ENCODE results near the gene WDR46. TPM values are rescaled to one million over a fixed set of nuclear protein-coding genes. Genes with fewer than 3 reads are reported as not detected.

WDR46 gene
- total RNA-seq, 1 donor from 2014 or later, result 31.1 TPM

- Histone ChIP-seq H3F3A (ENCODE audit: low read depth) (peaks cover 56% of the 10 kb centered on the region), H2AFZ (replicated peaks) (peak within 1 kb of the TSS; percentile 53), H4K20me1 (ENCODE audit: low read depth) (peaks cover 27% of the 10 kb centered on the region), H3K27ac (no peak within 1 kb of the TSS), H3K36me3 (no peaks in the 10 kb centered on the region), H3K79me2 (ENCODE audit: low read depth) (peaks cover 4% of the 10 kb centered on the region), H3K4me2 (peak within 1 kb of the TSS; percentile 99), H3K9me3 (ENCODE audit: low read depth) (no peaks in the 10 kb centered on the region), H3K9ac (peak within 1 kb of the TSS; percentile 0), H3K4me1 (peaks cover 24% of the 10 kb centered on the region), H3K4me3 (peak within 1 kb of the TSS; percentile 54), H3K27me3 (peaks cover 25% of the 10 kb centered on the region)
- TF ChIP-seq EZH2phosphoT487 (IDR thresholded peaks at IDR 0.05) (no peak), EZH2 (IDR thresholded peaks at IDR 0.05) (no peak), CTCF (IDR thresholded peaks at IDR 0.05) (no peak)
- Mint-ChIP-seq H3K27ac (peak within 1 kb of the TSS; percentile 94), H3K4me3 (peak within 1 kb of the TSS; percentile 95), H3K9me3 (no peaks in the 10 kb centered on the region), H3K36me3 (peaks cover 10% of the 10 kb centered on the region), H3K27me3 (ENCODE audit: insufficient read depth, low read depth) (peaks cover 16% of the 10 kb centered on the region), H3K4me1 (peaks cover 50% of the 10 kb centered on the region)
- peak; percentile 50 for DNase-seq (ENCODE audit: low spot score)
Measured at GRCh38 chr6:33313709-33314514, 24.9 kb upstream of the WDR46 start, which contains the start of gene TAPBP. TSS of gene TAPBP (minus strand) at chr6:33314078. CDS start at chr6:33314041, 37 bp downstream.

GRCh38 chr6:33313105-33313708 lies 24.2 kb upstream of the WDR46 start:
- Histone ChIP-seq H3K36me3 (no peaks in the 10 kb centered on the region), H3K9ac (peak overlapping the region; percentile 0), H4K20me1 (ENCODE audit: low read depth) (peaks cover 27% of the 10 kb centered on the region), H3K27ac (no peak overlapping the region), H3F3A (ENCODE audit: low read depth) (peaks cover 49% of the 10 kb centered on the region), H3K4me3 (peak overlapping the region; percentile 54), H3K9me3 (ENCODE audit: low read depth) (no peaks in the 10 kb centered on the region), H3K27me3 (peaks cover 25% of the 10 kb centered on the region), H3K4me2 (peak overlapping the region; percentile 99), H3K79me2 (ENCODE audit: low read depth) (peaks cover 4% of the 10 kb centered on the region), H2AFZ (replicated peaks) (peak overlapping the region; percentile 53), H3K4me1 (peaks cover 18% of the 10 kb centered on the region)
- H3K4me1 Mint-ChIP-seq, result peaks cover 43% of the 10 kb centered on the region
- H3K27ac Mint-ChIP-seq, result peak overlapping the region; percentile 94
- TF ChIP-seq EZH2 (IDR thresholded peaks at IDR 0.05) (peak; percentile 44), EZH2phosphoT487 (IDR thresholded peaks at IDR 0.05) (no peak)
- peaks cover 10% of the 10 kb centered on the region for H3K36me3 Mint-ChIP-seq
- no peaks in the 10 kb centered on the region for H3K9me3 Mint-ChIP-seq
- peak; percentile 72 for DNase-seq (ENCODE audit: low spot score)
- peaks cover 12% of the 10 kb centered on the region for H3K27me3 Mint-ChIP-seq (ENCODE audit: insufficient read depth, low read depth)
- peak overlapping the region; percentile 95 for H3K4me3 Mint-ChIP-seq

GRCh38 chr6:33312361-33313104 lies 23.5 kb upstream of the WDR46 start:
- Histone ChIP-seq H3K9ac (no peak overlapping the region), H3K4me3 (peak overlapping the region; percentile 54), H3K36me3 (no peaks in the 10 kb centered on the region), H3K27me3 (peaks cover 25% of the 10 kb centered on the region), H3K79me2 (ENCODE audit: low read depth) (peaks cover 4% of the 10 kb centered on the region), H2AFZ (replicated peaks) (peak overlapping the region; percentile 53), H3F3A (ENCODE audit: low read depth) (peaks cover 42% of the 10 kb centered on the region), H3K4me2 (peak overlapping the region; percentile 99), H3K4me1 (peaks cover 18% of the 10 kb centered on the region), H3K9me3 (ENCODE audit: low read depth) (no peaks in the 10 kb centered on the region), H3K27ac (no peak overlapping the region), H4K20me1 (ENCODE audit: low read depth) (peaks cover 27% of the 10 kb centered on the region)
- Mint-ChIP-seq H3K4me1 (peaks cover 38% of the 10 kb centered on the region), H3K27me3 (ENCODE audit: insufficient read depth, low read depth) (peaks cover 12% of the 10 kb centered on the region), H3K9me3 (no peaks in the 10 kb centered on the region), H3K4me3 (peak overlapping the region; percentile 95), H3K27ac (peak overlapping the region; percentile 39), H3K36me3 (peaks cover 10% of the 10 kb centered on the region)
- TF ChIP-seq CTCF (IDR thresholded peaks at IDR 0.05) (no peak), EZH2phosphoT487 (IDR thresholded peaks at IDR 0.05) (no peak), EZH2 (IDR thresholded peaks at IDR 0.05) (no peak)
- DNase-seq (ENCODE audit: low spot score), result peak; percentile 77

Data from neural progenitor cell (in vitro differentiated cells).